Activated T-cell treated with anti-CD3 and anti-CD28 coated beads, Interleukin-2, amount 50 U/mL, for 72 hours (primary cell): Measurements from ENCODE around the gene CABLES2. TPM values are rescaled to one million over a fixed set of nuclear protein-coding genes. Genes with fewer than 3 reads are reported as not detected.

ENCODE experiments used
- ATAC-seq, 2 donors: fragments of 150-1000 bp; cut with Tn5 transposase; replicated peaks in 1 of 2; 2 replicates each; pipeline ENCODE4 v1.10.0; 2021; ENCODE audit warnings: moderate library complexity in 2 of 2, mild to moderate bottlenecking in 1 of 2
- DNase-seq, 2 donors: peaks; one replicate each; pipeline ENCODE4 v3.0.0; 2021 to 2022; ENCODE audit warnings: mixed read lengths in 1 of 2
- H3K27ac Mint-ChIP-seq: one replicate; pipeline ENCODE4 v1.8.0; 2022; ENCODE audit warnings: mild to moderate bottlenecking, moderate library complexity, mixed read lengths
- H3K27me3 Mint-ChIP-seq: one replicate; pipeline ENCODE4 v1.8.0; 2022; ENCODE audit warnings: low read depth, mixed read lengths
- H3K36me3 Mint-ChIP-seq, 2 donors: one replicate each; pipeline ENCODE4 v1.8.0; 2022; ENCODE audit warnings: mixed read lengths in 2 of 2, mild to moderate bottlenecking in 1 of 2; ENCODE audit not compliant: insufficient read depth in 2 of 2
- H3K4me1 Mint-ChIP-seq: one replicate; pipeline ENCODE4 v1.8.0; 2022; ENCODE audit warnings: low read depth, mixed read lengths
- H3K4me3 Mint-ChIP-seq, 2 donors: one replicate each; pipeline ENCODE4 v1.8.0; 2022; ENCODE audit warnings: mild to moderate bottlenecking in 2 of 2, mixed read lengths in 2 of 2, moderate library complexity in 2 of 2
- H3K9me3 Mint-ChIP-seq, 2 donors: one replicate each; pipeline ENCODE4 v1.8.0; 2022; ENCODE audit warnings: mixed read lengths in 2 of 2
- total RNA-seq, 2 donors: library from RNA; stranded (reverse); gene quantifications; one replicate each; pipeline ENCODE4 v1.2.3, GENCODE V29; 2022

The CABLES2 gene
- 1 to 10 TPM; 7.1 to 8.3 TPM for total RNA-seq

GRCh38 chr20:62407221-62407992 lies at the start of gene CABLES2:
CABLES2 (minus strand) TSS chr20:62407285; CDS start chr20:62407276, 9 bp downstream.
- peaks cover 7% of the 10 kb centered on the region for H3K27me3 Mint-ChIP-seq
- peak within 1 kb of the TSS; percentile 62 for H3K27ac Mint-ChIP-seq
- DNase-seq (peak; percentile 94 to 95), ATAC-seq (peak; percentile 94)
- peaks cover 22% of the 10 kb centered on the region for H3K4me1 Mint-ChIP-seq
- H3K36me3 Mint-ChIP-seq = no peaks in the 10 kb centered on the region
- H3K9me3 Mint-ChIP-seq = no peaks in the 10 kb centered on the region
- peak within 1 kb of the TSS; percentile 79 to 86 for H3K4me3 Mint-ChIP-seq

GRCh38 chr20:62455929-62456328 lies 48.8 kb upstream of the CABLES2 start:
- H3K9me3 Mint-ChIP-seq = no peaks in the 10 kb centered on the region
- ATAC-seq (no peak), DNase-seq (no peak)
- peaks cover 5% of the 10 kb centered on the region for H3K27me3 Mint-ChIP-seq
- H3K4me1 Mint-ChIP-seq = no peaks in the 10 kb centered on the region
- H3K27ac Mint-ChIP-seq = no peak overlapping the region
- no peak overlapping the region for H3K4me3 Mint-ChIP-seq
- H3K36me3 Mint-ChIP-seq = no peaks in the 10 kb centered on the region

- H3K4me3 Mint-ChIP-seq = no peak overlapping the region
Observed at GRCh38 chr20:62454904-62455636, 48.0 kb upstream of the CABLES2 start.

GRCh38 chr20:62453186-62453808 lies 46.2 kb upstream of the CABLES2 start:
- ATAC-seq = no peak
- DNase-seq = no peak
- Mint-ChIP-seq H3K4me1 (no peaks in the 10 kb centered on the region), H3K27me3 (peaks cover 5% of the 10 kb centered on the region), H3K9me3 (no peaks in the 10 kb centered on the region), H3K36me3 (no peaks in the 10 kb centered on the region), H3K27ac (no peak overlapping the region), H3K4me3 (no peak overlapping the region)

More at GRCh38 chr20:62454904-62455636, 48.0 kb upstream of the CABLES2 start:
- Mint-ChIP-seq H3K9me3 (no peaks in the 10 kb centered on the region), H3K4me1 (no peaks in the 10 kb centered on the region), H3K27ac (no peak overlapping the region), H3K36me3 (no peaks in the 10 kb centered on the region), H3K27me3 (peaks cover 5% of the 10 kb centered on the region)
- DNase-seq (no peak), ATAC-seq (no peak)

GRCh38 chr20:62452475-62453095 lies 45.5 kb upstream of the CABLES2 start:
- DNase-seq = no peak
- Mint-ChIP-seq H3K4me3 (no peak overlapping the region), H3K36me3 (no peaks in the 10 kb centered on the region), H3K27ac (no peak overlapping the region), H3K27me3 (peaks cover 5% of the 10 kb centered on the region), H3K4me1 (no peaks in the 10 kb centered on the region), H3K9me3 (no peaks in the 10 kb centered on the region)
- no peak for ATAC-seq

GRCh38 chr20:62451970-62452369 lies 44.9 kb upstream of the CABLES2 start:
- no peak overlapping the region for H3K27ac Mint-ChIP-seq
- H3K9me3 Mint-ChIP-seq = no peaks in the 10 kb centered on the region
- ATAC-seq (no peak), DNase-seq (no peak)
- H3K27me3 Mint-ChIP-seq = peaks cover 5% of the 10 kb centered on the region
- H3K4me3 Mint-ChIP-seq = no peak overlapping the region
- H3K36me3 Mint-ChIP-seq = no peaks in the 10 kb centered on the region
- H3K4me1 Mint-ChIP-seq = no peaks in the 10 kb centered on the region

GRCh38 chr20:62451156-62451767 lies 44.2 kb upstream of the CABLES2 start:
- Mint-ChIP-seq H3K27me3 (peaks cover 3% of the 10 kb centered on the region), H3K4me1 (no peaks in the 10 kb centered on the region), H3K9me3 (no peaks in the 10 kb centered on the region), H3K4me3 (no peak overlapping the region), H3K36me3 (no peaks in the 10 kb centered on the region), H3K27ac (no peak overlapping the region)
- no peak for DNase-seq
- ATAC-seq = no peak

- Mint-ChIP-seq H3K27me3 (no peaks in the 10 kb centered on the region), H3K27ac (no peak overlapping the region), H3K9me3 (no peaks in the 10 kb centered on the region), H3K4me1 (no peaks in the 10 kb centered on the region), H3K4me3 (no peak overlapping the region), H3K36me3 (no peaks in the 10 kb centered on the region)
- DNase-seq (no peak), ATAC-seq (no peak)
Observed at GRCh38 chr20:62449951-62450691, 43.0 kb upstream of the CABLES2 start.

GRCh38 chr20:62448788-62449187 lies 41.7 kb upstream of the CABLES2 start:
- Mint-ChIP-seq H3K36me3 (no peaks in the 10 kb centered on the region), H3K9me3 (no peaks in the 10 kb centered on the region), H3K27ac (no peak overlapping the region), H3K4me1 (no peaks in the 10 kb centered on the region), H3K4me3 (no peak overlapping the region), H3K27me3 (no peaks in the 10 kb centered on the region)
- no peak for DNase-seq
- no peak for ATAC-seq

GRCh38 chr20:62448038-62448437 lies 41.0 kb upstream of the CABLES2 start:
- H3K27me3 Mint-ChIP-seq = no peaks in the 10 kb centered on the region
- H3K36me3 Mint-ChIP-seq = no peaks in the 10 kb centered on the region
- DNase-seq (no peak), ATAC-seq (no peak)
- H3K4me1 Mint-ChIP-seq = no peaks in the 10 kb centered on the region
- H3K4me3 Mint-ChIP-seq = no peak overlapping the region
- no peaks in the 10 kb centered on the region for H3K9me3 Mint-ChIP-seq
- H3K27ac Mint-ChIP-seq = no peak overlapping the region

- Mint-ChIP-seq H3K27ac (no peak overlapping the region), H3K36me3 (no peaks in the 10 kb centered on the region), H3K27me3 (no peaks in the 10 kb centered on the region), H3K4me1 (no peaks in the 10 kb centered on the region), H3K4me3 (no peak overlapping the region), H3K9me3 (no peaks in the 10 kb centered on the region)
- no peak for ATAC-seq
- DNase-seq = no peak
Observed at GRCh38 chr20:62446888-62447869, 40.1 kb upstream of the CABLES2 start.
